T-helper 2 cell treated with Interferon-gamma antibody and Interleukin-4, amounts not matched to agents 5 μg/mL and 100 μg/mL, for 36 hours (primary cell): ENCODE data around the gene COLQ.
A peak's percentile ranks its signal among the peaks of the same experiment; 100 is the strongest.
"Not testable (repeated sequence)": the region's sequence is repeated elsewhere in the genome, so short reads cannot be mapped to it uniquely, and the experiment has no call there.

Experiments used
- DNase-seq: peaks from one replicate; pipeline ENCODE4 v3.0.0; 2021; ENCODE audit warnings: low spot score
- H3K27ac Mint-ChIP-seq: one replicate; pipeline ENCODE4 v1.8.0; 2021; ENCODE audit warnings: mild to moderate bottlenecking, mixed read lengths
- H3K27me3 Mint-ChIP-seq: one replicate; pipeline ENCODE4 v1.8.0; 2021; ENCODE audit warnings: low read depth, mixed read lengths
- H3K36me3 Mint-ChIP-seq: one replicate; pipeline ENCODE4 v1.8.0; 2021; ENCODE audit warnings: low read depth, mixed read lengths
- H3K4me1 Mint-ChIP-seq: one replicate; pipeline ENCODE4 v1.8.0; 2021; ENCODE audit warnings: low read depth, mixed read lengths
- H3K4me3 Mint-ChIP-seq: one replicate; pipeline ENCODE4 v1.8.0; 2022; ENCODE audit warnings: mild to moderate bottlenecking, moderate library complexity, mixed read lengths
- H3K9me3 Mint-ChIP-seq: one replicate; pipeline ENCODE4 v1.8.0; 2021; ENCODE audit warnings: mixed read lengths

The COLQ gene

GRCh38 chr3:15470261-15470660 is 51.2 kb downstream of the COLQ start:
- Mint-ChIP-seq H3K4me1 (peaks cover 1% of the 10 kb centered on the region), H3K9me3 (no peaks in the 10 kb centered on the region), H3K27me3 (peaks cover 4% of the 10 kb centered on the region), H3K36me3 (no peaks in the 10 kb centered on the region), H3K4me3 (no peak overlapping the region), H3K27ac (peak overlapping the region; percentile 37)
- DNase-seq, result no peak

DNA sequence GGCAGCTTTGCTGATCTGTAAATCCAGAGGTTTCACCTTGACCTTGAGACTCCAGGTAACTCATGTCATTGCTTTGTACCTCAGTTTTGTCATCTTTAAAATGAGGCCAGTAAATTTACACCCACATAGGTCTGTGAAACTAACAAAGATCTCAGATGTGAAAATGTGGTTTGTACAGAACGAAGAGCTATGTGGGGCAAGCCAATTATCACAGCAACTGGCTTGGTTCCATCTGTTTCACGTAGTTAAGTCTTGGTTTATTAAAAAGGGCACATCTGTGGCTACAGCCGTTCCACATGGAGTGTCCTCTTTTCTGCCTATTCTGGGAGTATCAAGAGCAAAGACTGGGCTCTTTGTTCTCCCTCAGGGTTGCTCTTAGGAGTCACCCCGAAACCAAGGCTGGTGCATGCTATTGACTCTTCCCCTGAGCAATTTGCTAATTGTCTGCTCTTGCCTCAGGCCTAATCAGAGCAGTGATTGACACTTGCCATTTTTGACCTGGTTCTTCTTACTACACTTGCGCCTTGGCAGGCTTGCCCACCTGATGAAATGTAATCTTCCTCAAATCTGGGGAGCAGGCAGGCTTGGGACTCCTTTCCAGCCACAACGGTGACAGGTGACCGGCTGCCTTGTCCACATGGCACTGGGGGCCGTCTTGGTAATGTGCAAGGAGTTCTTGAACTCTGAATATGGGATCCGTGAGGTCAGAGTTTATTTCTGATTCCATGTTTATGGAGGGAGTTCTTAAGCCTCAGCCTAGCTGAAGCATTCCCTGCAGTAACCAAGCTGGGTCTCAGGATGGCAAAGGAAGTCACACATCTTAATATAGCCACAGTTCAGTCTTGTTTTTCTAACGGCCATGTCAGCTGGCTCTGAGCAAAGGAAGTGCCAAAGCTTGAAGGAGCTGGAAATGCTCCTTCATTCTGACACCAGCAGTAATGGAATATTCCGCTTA is 54.0 kb downstream of the COLQ start:
- peaks cover 4% of the 10 kb centered on the region for H3K27me3 Mint-ChIP-seq
- DNase-seq, result no peak
- no peak overlapping the region for H3K27ac Mint-ChIP-seq
- H3K4me3 Mint-ChIP-seq, result no peak overlapping the region
- no peaks in the 10 kb centered on the region for H3K9me3 Mint-ChIP-seq
- no peaks in the 10 kb centered on the region for H3K36me3 Mint-ChIP-seq
- peaks cover 4% of the 10 kb centered on the region for H3K4me1 Mint-ChIP-seq

GRCh38 chr3:15465876-15466585 is 55.5 kb downstream of the COLQ start:
- Mint-ChIP-seq H3K27ac (no peak overlapping the region), H3K27me3 (peaks cover 2% of the 10 kb centered on the region), H3K4me1 (peaks cover 12% of the 10 kb centered on the region), H3K36me3 (no peaks in the 10 kb centered on the region), H3K9me3 (no peaks in the 10 kb centered on the region), H3K4me3 (no peak overlapping the region)
- DNase-seq, result no peak

GRCh38 chr3:15462451-15462850 is 59.1 kb downstream of the COLQ start:
- no peak overlapping the region for H3K4me3 Mint-ChIP-seq
- no peaks in the 10 kb centered on the region for H3K36me3 Mint-ChIP-seq
- peak; percentile 8 for DNase-seq
- peaks cover 21% of the 10 kb centered on the region for H3K4me1 Mint-ChIP-seq
- H3K9me3 Mint-ChIP-seq, result peaks cover 4% of the 10 kb centered on the region
- peak overlapping the region; percentile 5 for H3K27ac Mint-ChIP-seq
- H3K27me3 Mint-ChIP-seq, result no peaks in the 10 kb centered on the region

GRCh38 chr3:15460891-15461531 is 60.5 kb downstream of the COLQ start:
- peaks cover 21% of the 10 kb centered on the region for H3K4me1 Mint-ChIP-seq
- H3K4me3 Mint-ChIP-seq, result peak overlapping the region; percentile 48
- peak overlapping the region; percentile 53 for H3K27ac Mint-ChIP-seq
- H3K36me3 Mint-ChIP-seq, result no peaks in the 10 kb centered on the region
- H3K27me3 Mint-ChIP-seq, result no peaks in the 10 kb centered on the region
- H3K9me3 Mint-ChIP-seq, result peaks cover 4% of the 10 kb centered on the region
- no peak for DNase-seq

DNA sequence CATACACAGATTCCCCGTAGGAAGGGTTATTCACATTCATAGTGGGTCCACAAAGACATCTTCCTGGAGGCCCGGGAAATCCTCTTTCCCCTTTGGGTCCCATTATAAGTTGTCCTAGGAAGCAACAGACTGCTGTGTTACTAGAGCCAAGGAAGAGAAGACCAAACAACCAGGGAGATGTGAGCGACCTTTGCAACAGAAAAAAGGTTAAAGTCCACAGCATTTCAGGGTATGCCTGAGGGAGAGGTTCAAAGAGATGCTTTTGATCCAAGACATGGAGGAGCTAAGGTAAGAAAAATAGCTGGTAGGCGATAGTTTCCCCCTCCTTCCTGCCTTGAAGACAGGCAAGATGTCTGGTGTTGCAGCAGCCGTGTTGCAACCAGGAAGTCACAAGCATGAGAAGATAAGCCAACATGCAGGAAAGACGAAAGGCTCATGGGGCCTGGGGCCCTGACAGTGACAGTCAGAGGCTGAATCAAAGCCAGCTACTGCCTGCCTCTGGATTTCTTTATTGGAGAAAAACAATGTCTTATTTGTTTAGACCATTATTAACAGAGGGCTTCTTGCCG is 63.2 kb downstream of the COLQ start:
- Mint-ChIP-seq H3K27ac (no peak overlapping the region), H3K27me3 (no peaks in the 10 kb centered on the region)

DNA sequence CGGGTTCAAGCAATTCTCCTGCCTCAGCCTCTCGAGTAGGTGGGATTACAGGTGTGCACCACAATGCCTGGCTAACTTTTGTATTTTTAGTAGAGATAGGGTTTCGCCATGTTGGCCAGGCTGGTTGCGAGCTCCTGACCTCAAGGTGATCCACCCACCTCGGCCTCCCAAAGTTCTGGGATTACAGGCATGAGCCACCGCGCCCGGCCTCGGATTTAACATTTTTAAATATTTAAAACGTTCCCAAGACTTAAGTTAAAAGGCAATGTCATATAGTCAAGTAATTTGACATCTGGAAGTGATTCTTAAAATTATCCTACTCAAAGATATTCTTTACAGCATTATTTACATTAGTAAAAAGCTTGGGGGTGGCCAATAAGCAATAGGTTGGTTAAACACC is 64.6 kb downstream of the COLQ start:
- not testable (repeated sequence) for H3K27me3 Mint-ChIP-seq, H3K27ac Mint-ChIP-seq, H3K4me3 Mint-ChIP-seq, H3K36me3 Mint-ChIP-seq, H3K9me3 Mint-ChIP-seq, DNase-seq
- peaks cover 15% of the 10 kb centered on the region for H3K4me1 Mint-ChIP-seq

More for the DNA sequence above, 63.2 kb downstream of the COLQ start:
- Mint-ChIP-seq H3K4me1 (peaks cover 21% of the 10 kb centered on the region), H3K4me3 (no peak overlapping the region), H3K9me3 (peaks cover 4% of the 10 kb centered on the region), H3K36me3 (no peaks in the 10 kb centered on the region)
- DNase-seq, result no peak

DNA sequence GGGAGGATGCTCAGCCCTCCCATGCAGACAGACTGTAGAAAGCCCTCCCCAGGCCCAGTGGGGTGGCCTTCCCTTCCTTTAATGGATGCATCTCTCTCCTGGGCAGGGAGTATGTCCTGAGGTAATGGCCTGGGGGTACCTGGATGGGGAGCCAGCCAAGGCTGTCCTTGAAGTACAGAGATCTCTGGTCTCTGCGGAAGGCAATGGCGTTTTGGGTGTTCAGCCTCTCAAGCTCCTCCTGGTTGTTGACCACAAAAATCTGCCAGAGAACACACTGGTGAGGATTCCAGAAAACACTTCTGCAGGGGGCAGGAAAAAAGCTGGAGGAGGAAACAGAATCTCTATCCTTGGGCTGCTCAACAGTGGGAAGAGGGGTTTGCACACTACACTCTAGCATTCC is 65.2 kb downstream of the COLQ start:
- peaks cover 13% of the 10 kb centered on the region for H3K4me1 Mint-ChIP-seq
- no peak for DNase-seq
- H3K27ac Mint-ChIP-seq, result no peak overlapping the region
- no peaks in the 10 kb centered on the region for H3K27me3 Mint-ChIP-seq
- H3K4me3 Mint-ChIP-seq, result no peak overlapping the region
- H3K9me3 Mint-ChIP-seq, result peaks cover 4% of the 10 kb centered on the region
- no peaks in the 10 kb centered on the region for H3K36me3 Mint-ChIP-seq

DNA sequence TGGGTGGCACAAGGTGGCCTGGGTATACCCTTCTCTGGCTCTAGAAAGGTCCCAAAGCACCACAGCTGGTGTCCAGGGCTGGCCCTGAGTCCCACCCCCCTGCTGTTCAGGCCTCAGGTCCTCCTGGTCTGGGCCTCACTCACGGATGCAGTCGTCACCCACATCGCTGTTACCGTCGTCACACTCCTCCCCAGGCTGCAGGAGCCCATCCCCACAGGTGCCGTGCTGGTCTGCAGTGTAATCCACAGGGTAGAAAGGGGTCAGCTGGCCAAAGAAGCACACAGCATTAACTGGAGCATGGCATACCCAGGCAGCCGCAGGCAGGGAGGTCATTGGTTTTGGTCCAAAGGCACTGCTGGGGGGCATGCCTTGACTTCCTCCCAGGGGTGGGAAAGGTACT is 65.8 kb downstream of the COLQ start:
- Mint-ChIP-seq H3K27me3 (no peaks in the 10 kb centered on the region), H3K9me3 (peaks cover 4% of the 10 kb centered on the region), H3K4me1 (peaks cover 8% of the 10 kb centered on the region), H3K27ac (no peak overlapping the region), H3K4me3 (no peak overlapping the region), H3K36me3 (no peaks in the 10 kb centered on the region)
- no peak for DNase-seq

- no peaks in the 10 kb centered on the region for H3K36me3 Mint-ChIP-seq
- DNase-seq, result no peak
- no peak overlapping the region for H3K4me3 Mint-ChIP-seq
- H3K27ac Mint-ChIP-seq, result no peak overlapping the region
- peaks cover 4% of the 10 kb centered on the region for H3K9me3 Mint-ChIP-seq
- peaks cover 3% of the 10 kb centered on the region for H3K4me1 Mint-ChIP-seq
- H3K27me3 Mint-ChIP-seq, result no peaks in the 10 kb centered on the region
These were observed 66.5 kb downstream of the COLQ start for GRCh38 chr3:15454965-15455364.

GRCh38 chr3:15453991-15454625 is 67.4 kb downstream of the COLQ start:
- Mint-ChIP-seq H3K27ac (no peak overlapping the region), H3K27me3 (no peaks in the 10 kb centered on the region), H3K9me3 (peaks cover 4% of the 10 kb centered on the region), H3K4me3 (no peak overlapping the region), H3K4me1 (peaks cover 3% of the 10 kb centered on the region), H3K36me3 (no peaks in the 10 kb centered on the region)
- no peak for DNase-seq

DNA sequence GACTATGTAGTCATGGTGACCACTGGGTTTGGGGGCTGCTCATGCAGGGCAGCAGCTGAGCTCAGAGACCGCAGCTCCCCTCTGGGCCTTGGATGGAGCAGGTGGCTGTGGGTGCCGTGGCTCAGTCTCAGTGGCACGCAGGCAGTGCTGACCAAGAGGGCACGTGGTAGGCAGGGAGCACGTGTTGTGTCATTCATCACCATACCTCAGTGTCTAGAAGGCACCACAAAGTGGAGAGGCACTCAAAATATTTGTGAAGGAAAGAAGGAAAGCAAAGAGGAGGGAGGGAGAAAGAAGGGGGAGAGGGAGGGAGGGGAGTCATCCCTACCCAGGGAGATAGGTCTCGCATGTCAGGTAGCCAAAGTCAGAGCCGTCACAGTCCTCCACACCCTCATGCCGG is 68.0 kb downstream of the COLQ start:
- H3K4me3 Mint-ChIP-seq, result no peak overlapping the region
- no peak overlapping the region for H3K27ac Mint-ChIP-seq
- no peak for DNase-seq
- no peaks in the 10 kb centered on the region for H3K27me3 Mint-ChIP-seq
- peaks cover 3% of the 10 kb centered on the region for H3K4me1 Mint-ChIP-seq
- H3K36me3 Mint-ChIP-seq, result no peaks in the 10 kb centered on the region
- peaks cover 4% of the 10 kb centered on the region for H3K9me3 Mint-ChIP-seq

- no peak overlapping the region for H3K27ac Mint-ChIP-seq
- no peaks in the 10 kb centered on the region for H3K27me3 Mint-ChIP-seq
- no peaks in the 10 kb centered on the region for H3K9me3 Mint-ChIP-seq
These were observed 68.5 kb downstream of the COLQ start for GRCh38 chr3:15452961-15453360.

More at GRCh38 chr3:15452961-15453360, 68.5 kb downstream of the COLQ start:
- no peaks in the 10 kb centered on the region for H3K4me1 Mint-ChIP-seq
- H3K36me3 Mint-ChIP-seq, result no peaks in the 10 kb centered on the region
- H3K4me3 Mint-ChIP-seq, result no peak overlapping the region
- DNase-seq, result no peak
